Inflammatory macrophage (primary cell): ENCODE measurements around the gene IFITM10.

Experiments
- DNase-seq, 2 donors: peaks; one replicate each; pipeline ENCODE4 v3.0.0-alpha.2; 2020 to 2022

IFITM10 gene

GRCh38 chr11:1751999-1752906, 1.9 kb upstream of the IFITM10 start:
- DNase-seq: peak in 1 of 2 donors; percentile 6

- DNase-seq: peak in 1 of 2 donors; percentile 13
These were observed 1.1 kb upstream of the IFITM10 start for GRCh38 chr11:1751531-1751921.

- DNase-seq: peak in 1 of 2 donors; percentile 16
These were observed 590 bp upstream of the IFITM10 start for GRCh38 chr11:1750840-1751530.

- DNase-seq: peak; percentile 45 to 62
These were observed 722 bp downstream of the IFITM10 start for GRCh38 chr11:1749395-1750351.

- DNase-seq: peak; percentile 26 to 62
These were observed 1.6 kb downstream of the IFITM10 start for GRCh38 chr11:1748636-1749394.

GRCh38 chr11:1747753-1748635, 2.4 kb downstream of the IFITM10 start:
- DNase-seq: peak; percentile 27 to 45

- DNase-seq: peak in 1 of 2 donors; percentile 16
These were observed 3.2 kb downstream of the IFITM10 start for GRCh38 chr11:1746956-1747752.

- DNase-seq: peak in 1 of 2 donors; percentile 41
These were observed 3.9 kb downstream of the IFITM10 start for GRCh38 chr11:1746511-1746931.

GRCh38 chr11:1745701-1746320, 4.6 kb downstream of the IFITM10 start:
- DNase-seq: peak; percentile 26

GRCh38 chr11:1744891-1745700, 5.3 kb downstream of the IFITM10 start:
- no peak for DNase-seq

GRCh38 chr11:1744137-1744886, 6.1 kb downstream of the IFITM10 start:
- peak in 1 of 2 donors; percentile 7 for DNase-seq

- peak in 1 of 2 donors; percentile 2 for DNase-seq
These were observed 6.7 kb downstream of the IFITM10 start for GRCh38 chr11:1743585-1744136.

GRCh38 chr11:1742869-1743584, 7.4 kb downstream of the IFITM10 start:
- DNase-seq: no peak

- peak; percentile 2 to 25 for DNase-seq
These were observed 8.0 kb downstream of the IFITM10 start for GRCh38 chr11:1742371-1742770.

GRCh38 chr11:1741741-1742140, 8.7 kb downstream of the IFITM10 start:
- DNase-seq: peak; percentile 7 to 23

- peak; percentile 26 to 45 for DNase-seq
These were observed 9.4 kb downstream of the IFITM10 start for GRCh38 chr11:1740786-1741530.
